Islet precursor cell (in vitro differentiated cells): ENCODE results near the gene TMEM81.

ENCODE experiments used
- DNase-seq: peaks from one replicate; pipeline ENCODE4 v3.0.0-alpha.2; 2018

TMEM81 gene

GRCh38 chr1:205075642-205076155, 8.6 kb downstream of the TMEM81 start:
- DNase-seq: peak; percentile 48

GRCh38 chr1:205074513-205074912, 9.7 kb downstream of the TMEM81 start:
- peak; percentile 64 for DNase-seq

GRCh38 chr1:205074084-205074483, 10.2 kb downstream of the TMEM81 start:
- DNase-seq: peak; percentile 47

GRCh38 chr1:205073511-205073910, 10.7 kb downstream of the TMEM81 start:
- DNase-seq: peak; percentile 41

- DNase-seq: peak; percentile 46
These were observed 11.4 kb downstream of the TMEM81 start for GRCh38 chr1:205072881-205073280.

GRCh38 chr1:205072286-205072685, 12.0 kb downstream of the TMEM81 start:
- peak; percentile 32 for DNase-seq

GRCh38 chr1:205071801-205072200, 12.5 kb downstream of the TMEM81 start:
- peak; percentile 48 for DNase-seq

GRCh38 chr1:205071028-205071409, 13.2 kb downstream of the TMEM81 start:
- DNase-seq: peak; percentile 25

- peak; percentile 50 for DNase-seq
These were observed 14.7 kb downstream of the TMEM81 start for GRCh38 chr1:205069371-205070125.

GRCh38 chr1:205068457-205069040, 15.7 kb downstream of the TMEM81 start:
- DNase-seq: no peak

GRCh38 chr1:205068001-205068400, 16.3 kb downstream of the TMEM81 start:
- DNase-seq: no peak

GRCh38 chr1:205067031-205067430, 17.2 kb downstream of the TMEM81 start:
- no peak for DNase-seq

GRCh38 chr1:205066141-205066818, 18.0 kb downstream of the TMEM81 start:
- no peak for DNase-seq

- DNase-seq: no peak
These were observed 18.6 kb downstream of the TMEM81 start for GRCh38 chr1:205065666-205066065.

- DNase-seq: no peak
These were observed 19.4 kb downstream of the TMEM81 start for GRCh38 chr1:205064741-205065316.

- DNase-seq: no peak
These were observed 20.0 kb downstream of the TMEM81 start for GRCh38 chr1:205064301-205064700.

- no peak for DNase-seq
These were observed 21.4 kb downstream of the TMEM81 start for GRCh38 chr1:205062895-205063294.

GRCh38 chr1:205062319-205062718, 21.9 kb downstream of the TMEM81 start:
- DNase-seq: no peak

GRCh38 chr1:205061665-205062069, 22.6 kb downstream of the TMEM81 start:
- peak; percentile 92 for DNase-seq

GRCh38 chr1:205061227-205061626, 23.0 kb downstream of the TMEM81 start:
- no peak for DNase-seq

- DNase-seq: no peak
These were observed 23.5 kb downstream of the TMEM81 start for GRCh38 chr1:205060746-205061145.

- DNase-seq: no peak
These were observed 24.6 kb downstream of the TMEM81 start for GRCh38 chr1:205059660-205060059.

- DNase-seq: no peak
These were observed 25.4 kb downstream of the TMEM81 start for GRCh38 chr1:205058853-205059252.
